Thyroid gland (tissue), 4 donors: ENCODE results near the gene STRADA. TPM values are rescaled to one million over a fixed set of nuclear protein-coding genes. Genes with fewer than 3 reads are reported as not detected.

Experiments
- DNase-seq, 2 donors: peaks; one replicate each; pipeline ENCODE4 v3.0.0-alpha.2; 2019
- H3K27ac ChIP-seq, 3 donors: fragments of 200-600 bp; sonication (generic); 1 replicate in 2 of 3; 2 replicates in 1 of 3; pipeline ENCODE4 v1.5.1; 2016 to 2019; ENCODE audit warnings: mild to moderate bottlenecking in 1 of 3, moderate library complexity in 1 of 3
- H3K27me3 ChIP-seq: fragments of 200-600 bp; sonication (generic); one replicate; pipeline ENCODE4 v1.5.1; 2019
- H3K36me3 ChIP-seq, 2 donors: fragments of 200-600 bp; sonication (generic); one replicate each; pipeline ENCODE4 v1.5.1; 2016 to 2019
- H3K4me1 ChIP-seq, 2 donors: fragments of 200-600 bp; sonication (generic); one replicate each; pipeline ENCODE4 v1.5.1; 2017 to 2019
- H3K4me3 ChIP-seq, 3 donors: fragments of 200-600 bp; sonication (generic); replicated peaks in 1 of 3; 1 replicate in 2 of 3; 2 replicates in 1 of 3; pipeline ENCODE4 v1.5.1; 2016; ENCODE audit warnings: mild to moderate bottlenecking in 1 of 3
- H3K9me3 ChIP-seq: fragments of 200-600 bp; sonication (generic); one replicate; pipeline ENCODE4 v1.5.1; 2017
- CTCF ChIP-seq, 6 experiments: fragments of 200-600 bp in 3 of 6; fragments of 450-650 bp in 3 of 6; sonication (generic) in 3 of 6; IDR thresholded peaks; one replicate each; pipeline ENCODE4 v1.5.1; 2016 to 2019; ENCODE audit warnings: antibody characterized with exemption in 6 of 6, mild to moderate bottlenecking in 2 of 6, inconsistent platforms in 1 of 6, moderate library complexity in 1 of 6
- POLR2A ChIP-seq, 2 donors: fragments of 450-650 bp; IDR thresholded peaks; one replicate each; pipeline ENCODE4 v1.6.1; 2017; ENCODE audit warnings: antibody characterized with exemption in 2 of 2, mild to moderate bottlenecking in 2 of 2, moderate library complexity in 1 of 2
- WGBS, 2 donors: methylation state at CpG; one replicate each; pipeline ENCODE4 v1.1.5; 2017; 5-methylcytosine and 5-hydroxymethylcytosine counted together
- intact Hi-C: fragments of 100-400 bp; cut with DNase I; formaldehyde crosslinking; loops from one replicate; pipeline ENCODE4 v1.15.1; 2023
- total RNA-seq, 4 donors: library from RNA; depleted of rRNA; stranded (reverse); fragments of >200 nt; gene quantifications; one replicate each; pipeline ENCODE4 v1.2.3, GENCODE V29; 2016

The STRADA gene
- total RNA-seq, 4 donors from 2014 or later = 28.6 to 44.6 (median 32.2) TPM

GRCh38 chr17:63696381-63696961, 45.1 kb downstream of the STRADA start:
- TF ChIP-seq CTCF (IDR thresholded peaks at IDR 0.05) (peak in 3 of 6 experiments; percentile 21 to 40 (median 27)), POLR2A (IDR thresholded peaks at IDR 0.05) (no peak)
- Histone ChIP-seq H3K4me3 (no peak overlapping the region), H3K36me3 (peaks cover 16% of the 10 kb centered on the region in 2 donors), H3K27me3 (no peaks in the 10 kb centered on the region), H3K9me3 (no peaks in the 10 kb centered on the region), H3K4me1 (peaks cover 6 to 21% of the 10 kb centered on the region in 2 donors), H3K27ac (no peak overlapping the region)
- intact Hi-C loops = no loop called here
- peak in 1 of 2 donors; percentile 24 for DNase-seq
- 64 to 67% methylated on average over 5 to 9 of the region's 9 CpGs for WGBS, 2 donors

- no peak for TF ChIP-seq CTCF (IDR thresholded peaks at IDR 0.05)
- TF ChIP-seq POLR2A (IDR thresholded peaks at IDR 0.05) = no peak
- H3K36me3 ChIP-seq = peaks cover 22% of the 10 kb centered on the region in 2 donors
- no peaks in the 10 kb centered on the region for H3K9me3 ChIP-seq
- H3K27ac ChIP-seq = no peak overlapping the region
- no peak for DNase-seq
- H3K4me1 ChIP-seq = peaks cover 6 to 19% of the 10 kb centered on the region in 2 donors
- H3K4me3 ChIP-seq = no peak overlapping the region
- WGBS, 2 donors = 81 to 89% methylated on average over 6 of the region's 6 CpGs
- H3K27me3 ChIP-seq = no peaks in the 10 kb centered on the region
- intact Hi-C loops = no loop called here
Measured at GRCh38 chr17:63695889-63696288, 45.7 kb downstream of the STRADA start.

GRCh38 chr17:63694950-63695773, 46.4 kb downstream of the STRADA start:
- 84 to 89% methylated on average over 15 of the region's 15 CpGs for WGBS, 2 donors
- H3K4me1 ChIP-seq = peaks cover 6 to 12% of the 10 kb centered on the region in 2 donors
- intact Hi-C loops = no loop called here

GRCh38 chr17:63694229-63694949, 47.2 kb downstream of the STRADA start:
- Histone ChIP-seq H3K27me3 (no peaks in the 10 kb centered on the region), H3K27ac (no peak overlapping the region), H3K9me3 (no peaks in the 10 kb centered on the region), H3K4me3 (no peak overlapping the region), H3K4me1 (peaks cover 6 to 11% of the 10 kb centered on the region in 2 donors), H3K36me3 (peaks cover 37% of the 10 kb centered on the region in 2 donors)
- TF ChIP-seq CTCF (IDR thresholded peaks at IDR 0.05) = no peak
- DNase-seq = no peak
- WGBS, 2 donors = 88 to 90% methylated on average over 9 to 12 of the region's 12 CpGs
- intact Hi-C loops = no loop called here

More at GRCh38 chr17:63694950-63695773, 46.4 kb downstream of the STRADA start:
- Histone ChIP-seq H3K9me3 (no peaks in the 10 kb centered on the region), H3K36me3 (peaks cover 29% of the 10 kb centered on the region in 2 donors), H3K27me3 (no peaks in the 10 kb centered on the region), H3K4me3 (no peak overlapping the region), H3K27ac (no peak overlapping the region)
- TF ChIP-seq POLR2A (IDR thresholded peaks at IDR 0.05) = no peak
- no peak for TF ChIP-seq CTCF (IDR thresholded peaks at IDR 0.05)
- DNase-seq = no peak
